ENCODE data around the gene PDE6G.
"Not testable (repeated sequence)": the region's sequence is repeated elsewhere in the genome, so short reads cannot be mapped to it uniquely, and the experiment has no call there.

DNA sequence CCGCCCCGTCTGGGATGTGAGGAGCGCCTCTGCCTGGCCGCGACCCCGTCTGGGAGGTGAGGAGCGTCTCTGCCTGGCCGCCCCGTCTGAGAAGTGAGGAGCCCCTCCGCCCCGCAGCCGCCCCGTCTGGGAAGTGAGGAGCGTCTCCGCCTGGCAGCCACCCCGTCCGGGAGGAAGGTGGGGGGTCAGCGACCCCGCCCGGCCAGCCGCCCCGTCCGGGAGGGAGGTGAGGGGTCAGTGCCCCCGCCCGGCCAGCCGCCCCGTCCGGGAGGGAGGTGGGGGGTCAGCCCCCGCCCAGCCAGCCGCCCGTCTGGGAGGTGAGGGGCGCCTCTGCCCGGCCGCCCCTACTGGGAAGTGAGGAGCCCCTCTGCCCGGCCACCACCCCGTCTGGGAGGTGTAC lies 38.0 kb downstream of the PDE6G start:
- not testable (repeated sequence) for TF ChIP-seq POLR2A (IDR thresholded peaks at IDR 0.05; ENCODE audit: low read depth); CTCF (IDR thresholded peaks at IDR 0.05); EP300 (IDR thresholded peaks at IDR 0.05); POLR2AphosphoS5 (IDR thresholded peaks at IDR 0.05)
